Liver (tissue), 9 donors: ENCODE data around the gene GLRX5. TPM values are rescaled to one million over a fixed set of nuclear protein-coding genes. Genes with fewer than 3 reads are reported as not detected.

ENCODE experiments used
- DNase-seq: peaks from one replicate; pipeline ENCODE4 v3.0.0-alpha.2; 2017; ENCODE audit warnings: low spot score
- H3K27ac ChIP-seq, 2 donors: one replicate each; pipeline ENCODE4 v1.7.0; 2013; ENCODE audit warnings: inconsistent platforms in 2 of 2, low read length in 2 of 2, control low read depth in 1 of 2, low read depth in 1 of 2, mild to moderate bottlenecking in 1 of 2
- H3K27me3 ChIP-seq, 4 donors: one replicate each; pipeline versions ENCODE4 v1.6.1 to v1.7.0; 2013; ENCODE audit warnings: low read length in 3 of 4, inconsistent platforms in 1 of 4, mild to moderate bottlenecking in 1 of 4, moderate library complexity in 1 of 4; ENCODE audit not compliant: control insufficient read depth in 4 of 4, insufficient read depth in 4 of 4
- H3K36me3 ChIP-seq, 4 donors: one replicate each; pipeline versions ENCODE4 v1.6.1 to v1.7.0; 2013; ENCODE audit warnings: low read length in 3 of 4, mild to moderate bottlenecking in 3 of 4, low read depth in 1 of 4, moderate library complexity in 1 of 4; ENCODE audit not compliant: control insufficient read depth in 4 of 4, insufficient read depth in 3 of 4
- H3K4me1 ChIP-seq, 4 donors: one replicate each; pipeline versions ENCODE4 v1.6.1 to v1.7.0; 2013; ENCODE audit warnings: low read length in 3 of 4, mild to moderate bottlenecking in 3 of 4, moderate library complexity in 1 of 4; ENCODE audit not compliant: control insufficient read depth in 4 of 4, insufficient read depth in 4 of 4
- H3K4me3 ChIP-seq, 3 donors: one replicate each; pipeline versions ENCODE4 v1.6.1 to v1.7.0; 2013; ENCODE audit warnings: low read length in 3 of 3, control low read depth in 1 of 3, low read depth in 1 of 3, mild to moderate bottlenecking in 1 of 3
- H3K9ac ChIP-seq, 2 donors: one replicate each; pipeline ENCODE4 v1.7.0; 2013; ENCODE audit warnings: low read length in 2 of 2, mild to moderate bottlenecking in 2 of 2, moderate library complexity in 2 of 2, control low read depth in 1 of 2, low read depth in 1 of 2
- H3K9me3 ChIP-seq, 4 donors: one replicate each; pipeline versions ENCODE4 v1.6.1 to v1.7.0; 2013; ENCODE audit warnings: low read length in 3 of 4; ENCODE audit not compliant: control insufficient read depth in 4 of 4
- CTCF ChIP-seq: fragments of 150-350 bp; IDR thresholded peaks from 2 replicates; pipeline ENCODE4 v1.5.1; 2017; ENCODE audit warnings: improper control_type of control experiment, low read depth, low read length; ENCODE audit not compliant: missing input control
- EGR1 ChIP-seq, 2 donors: IDR thresholded peaks; 2 replicates each; pipeline ENCODE4 v1.6.1; 2016 to 2018; ENCODE audit warnings: antibody characterized with exemption in 2 of 2, low read depth in 2 of 2
- FOXA1 ChIP-seq: IDR thresholded peaks from 2 replicates; pipeline ENCODE4 v1.6.1; 2016; ENCODE audit warnings: antibody characterized with exemption
- FOXA2 ChIP-seq: IDR thresholded peaks from 2 replicates; pipeline ENCODE4 v1.6.1; 2016; ENCODE audit warnings: antibody characterized with exemption
- GABPA ChIP-seq, 2 donors: IDR thresholded peaks in 1 of 2; conservative IDR thresholded peaks in 1 of 2; 2 replicates each; pipeline ENCODE4 v1.6.1; 2016; ENCODE audit warnings: antibody characterized with exemption in 2 of 2, mild to moderate bottlenecking in 1 of 2, moderate library complexity in 1 of 2
- HNF4A ChIP-seq, 2 donors: conservative IDR thresholded peaks; 2 replicates each; pipeline ENCODE4 v1.6.1; 2016; ENCODE audit warnings: antibody characterized with exemption in 2 of 2, mild to moderate bottlenecking in 2 of 2
- JUND ChIP-seq, 2 donors: IDR thresholded peaks; 2 replicates each; pipeline ENCODE4 v1.6.1; 2016; ENCODE audit warnings: antibody characterized with exemption in 2 of 2
- MAX ChIP-seq: IDR thresholded peaks from 2 replicates; pipeline ENCODE4 v1.6.1; 2016; ENCODE audit warnings: antibody characterized with exemption
- NR2F2 ChIP-seq: IDR thresholded peaks from 2 replicates; pipeline ENCODE4 v1.6.1; 2016; ENCODE audit warnings: antibody characterized with exemption
- RAD21 ChIP-seq, 2 donors: IDR thresholded peaks; 2 replicates each; pipeline ENCODE4 v1.6.1; 2016; ENCODE audit warnings: antibody characterized with exemption in 2 of 2, mild to moderate bottlenecking in 2 of 2
- RXRA ChIP-seq, 2 donors: IDR thresholded peaks; 2 replicates each; pipeline ENCODE4 v1.6.1; 2017 to 2018; ENCODE audit warnings: antibody characterized with exemption in 2 of 2, mild to moderate bottlenecking in 1 of 2
- SP1 ChIP-seq: IDR thresholded peaks from 2 replicates; pipeline ENCODE4 v1.6.1; 2018; ENCODE audit warnings: antibody characterized with exemption, mild to moderate bottlenecking
- TAF1 ChIP-seq: conservative IDR thresholded peaks from 2 replicates; pipeline ENCODE4 v1.6.1; 2016; ENCODE audit warnings: antibody characterized with exemption, mild to moderate bottlenecking
- YY1 ChIP-seq: IDR thresholded peaks from 2 replicates; pipeline ENCODE4 v1.6.1; 2016; ENCODE audit warnings: antibody characterized with exemption, mild to moderate bottlenecking
- ZBTB33 ChIP-seq: IDR thresholded peaks from 2 replicates; pipeline ENCODE4 v1.6.1; 2016; ENCODE audit warnings: antibody characterized with exemption
- WGBS: extraction: QIAGEN DNeasy Blood & Tissue Kit; methylation state at CpG from one replicate; pipeline ENCODE4 v1.1.7; 2013; 5-methylcytosine and 5-hydroxymethylcytosine counted together
- polyA plus RNA-seq, 2 donors: library from polyadenylated mRNA; stranded (reverse) in 1 of 2; unstranded in 1 of 2; fragments of 200-250 nt in 1 of 2; fragments of >200 nt in 1 of 2; fragmentation: Nextera tagmentation in 1 of 2; extraction: Ambion mirVana in 1 of 2; gene quantifications; one replicate each; pipeline versions ENCODE4 v1.2.1 to v1.2.3, GENCODE V29; 2013 to 2015
- total RNA-seq, 2 donors: library from RNA; depleted of rRNA; stranded (reverse); fragments of >200 nt; gene quantifications; one replicate each; pipeline ENCODE4 v1.2.3, GENCODE V29; 2014
- TF ChIP-seq, protein P1 (sequence below): IDR thresholded peaks from 2 replicates; pipeline ENCODE4 v1.6.1; 2016; ENCODE audit warnings: antibody characterized with exemption
- TF ChIP-seq, protein P2 (sequence below): IDR thresholded peaks from 2 replicates; pipeline ENCODE4 v1.6.1; 2016; ENCODE audit warnings: antibody characterized with exemption, mild to moderate bottlenecking
- donor health status: healthy.
- donor health status: healthy.
- donor health status: healthy.
- donor health status: healthy.
- donor health status: healthy.

GLRX5 gene
- total and polyA plus RNA-seq, 4 donors: 28.4 to 172 (median 39.7) TPM

DNA sequence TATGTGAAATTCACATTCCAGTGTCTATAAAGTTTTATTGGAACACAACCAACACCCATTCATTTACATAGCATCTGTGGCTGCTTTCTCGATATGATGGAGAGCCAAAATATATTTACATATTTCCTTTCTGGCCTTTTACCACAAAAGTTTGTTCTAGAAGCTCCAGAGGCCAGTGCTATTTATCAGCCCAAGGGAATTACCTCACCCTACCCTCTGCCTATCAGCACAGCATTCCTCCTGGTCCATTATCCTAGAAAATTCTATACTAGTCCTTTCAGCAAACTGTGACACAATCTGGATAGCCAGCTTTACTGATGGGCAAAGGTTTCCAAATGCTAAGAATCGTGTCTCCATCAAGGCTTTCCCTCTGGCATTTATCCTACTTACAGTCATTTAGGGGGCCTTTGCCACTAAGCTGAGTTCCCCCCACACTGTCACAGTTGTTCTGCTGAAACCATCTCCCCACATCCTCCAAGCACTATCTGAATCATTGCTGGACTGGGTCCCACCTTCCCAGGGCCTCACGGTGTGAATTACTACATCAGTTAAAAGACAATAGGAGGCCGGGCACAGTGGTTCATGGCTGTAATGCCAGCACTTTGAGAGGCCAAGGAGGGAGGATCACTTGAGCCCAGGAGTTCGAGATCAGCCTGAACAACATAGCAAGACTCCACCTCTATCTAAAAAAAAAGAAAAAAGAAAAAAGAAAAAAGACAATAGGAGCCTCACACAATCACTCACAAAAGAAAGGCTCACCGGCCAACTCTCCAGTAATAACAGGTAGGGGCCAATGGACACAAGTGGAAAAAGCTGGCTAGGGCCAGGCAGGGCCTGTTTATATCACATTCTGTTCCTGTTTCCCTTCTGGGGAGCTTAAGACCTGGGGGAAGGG lies 30.5 kb upstream of the GLRX5 start:
- H3K4me3 ChIP-seq: no peak overlapping the region
- no peak for DNase-seq
- no peak for TF ChIP-seq HNF4A (conservative IDR thresholded peaks at IDR 0.05)
- 87% methylated on average over 6 of the region's 6 CpGs for WGBS
- H3K4me1 ChIP-seq: peaks cover 2 to 36% (median 26%) of the 10 kb centered on the region in 4 donors
- H3K27me3 ChIP-seq: no peaks in the 10 kb centered on the region
- H3K9ac ChIP-seq: no peak overlapping the region
- no peak overlapping the region for H3K27ac ChIP-seq
- no peaks in the 10 kb centered on the region for H3K9me3 ChIP-seq
- H3K36me3 ChIP-seq: no peaks in the 10 kb centered on the region

DNA sequence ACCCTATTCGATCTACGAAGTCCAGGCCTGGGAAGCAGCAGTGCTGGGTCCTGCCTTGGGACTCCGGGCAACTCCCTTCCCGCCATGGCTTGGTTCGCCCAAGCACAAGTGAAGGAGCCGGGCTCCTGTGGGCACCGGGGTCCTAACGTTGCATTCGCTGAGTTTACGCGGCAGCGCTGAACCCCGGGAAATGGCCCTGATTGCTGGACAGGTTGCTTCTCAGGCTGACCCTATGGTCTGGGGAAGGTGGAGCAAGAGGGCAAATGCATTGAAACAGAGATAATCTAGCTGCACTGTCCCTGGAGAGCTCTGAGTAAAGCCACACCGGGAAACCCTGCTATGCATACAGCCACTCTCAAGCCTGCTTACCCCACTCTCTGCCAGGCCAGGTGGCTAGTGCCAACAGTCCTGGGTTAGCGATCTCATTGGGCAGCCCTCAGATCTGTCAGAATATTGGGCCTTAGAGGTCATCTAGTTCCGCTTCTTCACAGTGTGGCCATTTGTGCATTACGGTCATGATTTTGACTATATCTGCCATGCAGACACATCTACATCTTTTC lies 29.7 kb upstream of the GLRX5 start:
- Histone ChIP-seq H3K27ac (no peak overlapping the region), H3K4me3 (no peak overlapping the region), H3K9ac (no peak overlapping the region), H3K27me3 (no peaks in the 10 kb centered on the region), H3K36me3 (no peaks in the 10 kb centered on the region), H3K9me3 (no peaks in the 10 kb centered on the region), H3K4me1 (peaks cover 2 to 36% (median 23%) of the 10 kb centered on the region in 4 donors)
- 86% methylated on average over 17 of the region's 17 CpGs for WGBS
- TF ChIP-seq RAD21 (IDR thresholded peaks at IDR 0.05) (no peak), FOXA2 (no peak), JUND (IDR thresholded peaks at IDR 0.05) (no peak), SP1 (no peak), RXRA (IDR thresholded peaks at IDR 0.05) (no peak), FOXA1 (no peak), CTCF (no peak), EGR1 (IDR thresholded peaks at IDR 0.05; ENCODE audit: low read depth in 2 of 2) (no peak), NR2F2 (no peak), ZBTB33 (no peak), TAF1 (no peak), GABPA (IDR thresholded peaks at IDR 0.05 in 1 of 2, conservative IDR thresholded peaks at IDR 0.05 in 1 of 2) (no peak), YY1 (no peak), MAX (no peak), HNF4A (conservative IDR thresholded peaks at IDR 0.05) (no peak)
- TF ChIP-seq, protein P1, sequence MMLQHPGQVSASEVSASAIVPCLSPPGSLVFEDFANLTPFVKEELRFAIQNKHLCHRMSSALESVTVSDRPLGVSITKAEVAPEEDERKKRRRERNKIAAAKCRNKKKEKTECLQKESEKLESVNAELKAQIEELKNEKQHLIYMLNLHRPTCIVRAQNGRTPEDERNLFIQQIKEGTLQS: no peak
- TF ChIP-seq, protein P2, sequence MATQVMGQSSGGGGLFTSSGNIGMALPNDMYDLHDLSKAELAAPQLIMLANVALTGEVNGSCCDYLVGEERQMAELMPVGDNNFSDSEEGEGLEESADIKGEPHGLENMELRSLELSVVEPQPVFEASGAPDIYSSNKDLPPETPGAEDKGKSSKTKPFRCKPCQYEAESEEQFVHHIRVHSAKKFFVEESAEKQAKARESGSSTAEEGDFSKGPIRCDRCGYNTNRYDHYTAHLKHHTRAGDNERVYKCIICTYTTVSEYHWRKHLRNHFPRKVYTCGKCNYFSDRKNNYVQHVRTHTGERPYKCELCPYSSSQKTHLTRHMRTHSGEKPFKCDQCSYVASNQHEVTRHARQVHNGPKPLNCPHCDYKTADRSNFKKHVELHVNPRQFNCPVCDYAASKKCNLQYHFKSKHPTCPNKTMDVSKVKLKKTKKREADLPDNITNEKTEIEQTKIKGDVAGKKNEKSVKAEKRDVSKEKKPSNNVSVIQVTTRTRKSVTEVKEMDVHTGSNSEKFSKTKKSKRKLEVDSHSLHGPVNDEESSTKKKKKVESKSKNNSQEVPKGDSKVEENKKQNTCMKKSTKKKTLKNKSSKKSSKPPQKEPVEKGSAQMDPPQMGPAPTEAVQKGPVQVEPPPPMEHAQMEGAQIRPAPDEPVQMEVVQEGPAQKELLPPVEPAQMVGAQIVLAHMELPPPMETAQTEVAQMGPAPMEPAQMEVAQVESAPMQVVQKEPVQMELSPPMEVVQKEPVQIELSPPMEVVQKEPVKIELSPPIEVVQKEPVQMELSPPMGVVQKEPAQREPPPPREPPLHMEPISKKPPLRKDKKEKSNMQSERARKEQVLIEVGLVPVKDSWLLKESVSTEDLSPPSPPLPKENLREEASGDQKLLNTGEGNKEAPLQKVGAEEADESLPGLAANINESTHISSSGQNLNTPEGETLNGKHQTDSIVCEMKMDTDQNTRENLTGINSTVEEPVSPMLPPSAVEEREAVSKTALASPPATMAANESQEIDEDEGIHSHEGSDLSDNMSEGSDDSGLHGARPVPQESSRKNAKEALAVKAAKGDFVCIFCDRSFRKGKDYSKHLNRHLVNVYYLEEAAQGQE: no peak
- DNase-seq: no peak
